ENCODE results near the gene LPAR4. TPM values are rescaled to one million over a fixed set of nuclear protein-coding genes. Genes with fewer than 3 reads are reported as not detected.

LPAR4 gene, protein sequence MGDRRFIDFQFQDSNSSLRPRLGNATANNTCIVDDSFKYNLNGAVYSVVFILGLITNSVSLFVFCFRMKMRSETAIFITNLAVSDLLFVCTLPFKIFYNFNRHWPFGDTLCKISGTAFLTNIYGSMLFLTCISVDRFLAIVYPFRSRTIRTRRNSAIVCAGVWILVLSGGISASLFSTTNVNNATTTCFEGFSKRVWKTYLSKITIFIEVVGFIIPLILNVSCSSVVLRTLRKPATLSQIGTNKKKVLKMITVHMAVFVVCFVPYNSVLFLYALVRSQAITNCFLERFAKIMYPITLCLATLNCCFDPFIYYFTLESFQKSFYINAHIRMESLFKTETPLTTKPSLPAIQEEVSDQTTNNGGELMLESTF
- not detected in 2 replicates for total RNA-seq

DNA sequence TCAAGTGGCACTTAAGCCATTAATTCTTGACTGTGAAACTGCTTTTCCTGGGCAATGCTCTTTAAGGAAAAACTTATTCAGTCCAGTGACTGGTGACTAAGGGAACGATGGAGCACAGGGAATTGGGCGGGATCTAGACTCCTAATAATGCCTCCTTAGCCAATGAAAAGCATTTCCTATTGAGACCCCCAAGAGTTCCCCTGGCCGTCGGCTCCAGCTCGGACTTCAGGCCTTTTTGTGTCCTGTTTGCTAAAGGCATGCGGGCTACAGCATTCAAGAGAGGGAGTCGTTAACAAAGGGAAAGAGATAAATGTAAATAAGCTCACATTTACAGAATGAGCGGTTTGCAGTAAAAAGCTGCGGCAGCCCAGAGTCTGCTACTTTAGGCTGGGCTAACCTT, at the start of gene LPAR4:
TSS of gene LPAR4 (plus strand) at position 232 of the 400 bp plus-strand sequence. CDS start 7,150 bp downstream, outside the sequence.

Other genes with a start within 250 kb of the LPAR4 start
- gene RTL3, start 88.4 kb upstream of the LPAR4 start, total RNA-seq, result not detected in 2 replicates
- gene P2RY10, start 197.7 kb downstream of the LPAR4 start, total RNA-seq, result not detected in 2 replicates

All from placental epithelial cell (primary cell).